DMS79 treated with DMSO at 0.1 percent for 48 hours (cell line): Measurements from ENCODE around the gene C22orf39.

ENCODE experiments used
- DNase-seq: peaks from one replicate; lab custom pipeline; 2025; lab: John Stamatoyannopoulos, UW

C22orf39 gene

DNA sequence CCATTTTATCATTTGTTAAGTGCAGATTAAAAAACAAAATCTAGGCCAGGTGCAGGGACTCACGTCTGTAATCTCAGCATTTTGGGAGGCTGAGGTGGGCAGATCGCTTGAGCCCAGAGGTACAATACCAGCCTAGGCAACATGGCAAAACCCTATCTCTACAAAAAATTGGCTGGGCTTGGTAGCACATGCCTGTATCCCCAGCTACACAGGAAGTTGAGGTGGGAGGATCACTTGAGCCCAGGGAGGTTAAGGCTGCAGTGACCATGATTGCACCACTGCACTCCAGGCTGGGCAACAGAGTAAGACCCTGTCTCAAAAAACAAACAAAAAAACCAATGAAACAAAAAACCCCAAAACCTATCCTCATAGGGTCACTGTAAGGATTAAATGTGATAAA, 48.9 kb downstream of the C22orf39 start:
- no peak for DNase-seq

DNA sequence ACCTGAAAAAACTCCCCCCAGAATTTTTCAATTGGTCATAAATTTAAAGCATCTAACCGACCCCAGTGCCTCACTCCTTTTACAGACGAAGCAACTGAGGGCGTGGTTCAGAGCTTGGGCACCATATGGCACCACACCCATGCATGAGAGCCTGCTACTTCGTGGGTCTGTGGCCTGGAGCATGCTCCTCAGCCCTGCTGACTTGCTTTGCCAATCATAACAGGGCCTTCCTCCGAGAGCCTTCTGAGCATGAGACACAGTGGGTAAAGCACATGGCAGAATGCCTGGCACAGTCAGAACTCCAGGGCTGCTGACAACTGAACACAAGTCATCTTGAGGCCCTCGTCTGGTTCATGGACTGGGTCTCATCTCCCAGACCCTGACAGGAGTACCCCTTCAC, 49.3 kb downstream of the C22orf39 start:
- DNase-seq, result no peak

DNA sequence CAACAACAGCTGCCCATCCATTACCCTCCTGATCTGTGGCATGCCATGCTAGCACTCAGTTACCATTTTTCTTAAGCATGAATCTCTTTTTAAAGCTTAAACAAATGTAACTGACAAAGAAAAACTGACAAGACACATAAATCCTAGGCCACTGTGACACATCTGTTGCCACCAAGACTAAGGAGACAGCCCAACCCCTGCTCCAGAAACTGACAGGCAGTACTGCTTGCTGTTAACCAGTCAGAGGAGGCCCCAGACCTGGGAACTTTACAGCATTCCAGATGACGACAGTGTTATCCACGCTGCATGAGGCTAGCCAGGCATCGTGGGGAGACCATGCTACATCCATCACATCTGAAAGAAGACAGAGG, 49.8 kb downstream of the C22orf39 start:
- DNase-seq, result no peak

DNA sequence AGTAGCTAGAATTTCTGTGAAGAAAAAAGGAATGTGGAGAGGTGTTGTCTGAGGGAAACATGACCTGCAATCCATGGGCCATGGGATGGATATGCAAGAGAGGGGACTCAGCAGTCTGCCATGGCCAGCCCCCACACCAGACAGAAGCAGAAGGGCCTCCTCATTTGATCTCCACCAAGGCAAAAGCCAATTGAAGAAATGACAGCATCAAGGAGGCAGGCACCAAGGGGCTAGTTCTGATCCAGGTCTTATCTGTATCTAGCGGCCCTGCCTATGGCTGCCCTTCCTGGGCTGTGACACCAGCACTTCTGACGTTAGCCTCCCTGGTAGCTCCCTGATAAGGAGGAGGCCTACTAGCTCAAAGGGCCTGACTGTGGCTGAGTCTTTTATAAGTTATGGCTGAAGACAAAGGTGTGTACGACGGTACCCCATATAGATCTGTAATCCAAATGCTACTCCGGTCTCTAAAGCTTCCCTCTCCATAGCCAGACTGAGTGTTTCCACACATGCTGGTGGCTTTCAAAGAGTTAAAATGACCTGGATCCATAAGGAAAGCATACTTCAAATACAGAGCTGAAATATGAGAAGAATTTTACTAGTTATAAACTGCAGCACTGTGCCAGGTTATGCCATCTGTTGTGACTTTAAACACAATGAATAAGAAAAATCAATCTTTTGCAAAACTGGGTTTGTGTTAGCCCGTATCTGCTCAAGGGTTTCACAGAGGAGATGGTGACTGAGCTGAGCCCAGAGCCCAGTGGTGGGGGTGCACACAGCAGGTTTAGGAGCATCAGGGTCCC, 50.4 kb downstream of the C22orf39 start:
- no peak for DNase-seq

DNA sequence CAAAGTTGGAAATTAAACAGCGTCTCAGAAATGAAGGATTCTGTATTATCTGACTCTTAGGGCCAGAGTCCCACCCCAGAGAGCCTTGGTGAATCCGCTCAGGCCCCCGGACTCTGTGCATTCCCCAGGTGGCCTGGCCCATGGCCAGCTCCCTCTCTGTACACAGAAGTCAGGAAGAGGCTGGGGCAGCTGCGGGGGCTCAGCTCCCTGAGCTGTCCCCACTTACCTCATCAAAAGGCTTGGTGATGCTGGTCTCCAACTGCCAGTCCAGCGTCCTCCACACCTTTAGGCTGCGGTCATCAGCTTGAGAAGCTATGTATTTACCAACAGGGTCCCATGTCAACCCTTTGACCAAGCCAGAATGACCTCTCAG, 51.0 kb downstream of the C22orf39 start:
- DNase-seq, result no peak

DNA sequence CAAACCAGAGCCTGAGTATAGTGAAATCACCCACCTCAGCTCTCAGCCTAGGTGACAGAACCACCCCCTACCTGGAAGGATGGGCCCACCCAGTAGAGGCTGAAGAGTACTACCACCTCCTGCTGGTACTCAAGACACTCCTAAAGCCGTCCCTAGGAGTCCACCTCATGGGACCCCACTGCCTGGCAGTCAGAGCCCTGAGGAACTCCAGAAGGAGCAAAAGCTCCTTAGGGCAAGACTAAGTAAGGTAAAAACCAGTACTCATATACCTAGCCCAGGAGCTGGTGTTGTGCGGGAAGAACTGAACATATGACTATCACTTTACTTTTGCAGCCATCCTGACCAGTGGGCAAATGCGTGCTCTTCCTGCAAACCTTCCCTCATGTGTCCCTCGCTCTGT, 52.2 kb downstream of the C22orf39 start:
- no peak for DNase-seq

DNA sequence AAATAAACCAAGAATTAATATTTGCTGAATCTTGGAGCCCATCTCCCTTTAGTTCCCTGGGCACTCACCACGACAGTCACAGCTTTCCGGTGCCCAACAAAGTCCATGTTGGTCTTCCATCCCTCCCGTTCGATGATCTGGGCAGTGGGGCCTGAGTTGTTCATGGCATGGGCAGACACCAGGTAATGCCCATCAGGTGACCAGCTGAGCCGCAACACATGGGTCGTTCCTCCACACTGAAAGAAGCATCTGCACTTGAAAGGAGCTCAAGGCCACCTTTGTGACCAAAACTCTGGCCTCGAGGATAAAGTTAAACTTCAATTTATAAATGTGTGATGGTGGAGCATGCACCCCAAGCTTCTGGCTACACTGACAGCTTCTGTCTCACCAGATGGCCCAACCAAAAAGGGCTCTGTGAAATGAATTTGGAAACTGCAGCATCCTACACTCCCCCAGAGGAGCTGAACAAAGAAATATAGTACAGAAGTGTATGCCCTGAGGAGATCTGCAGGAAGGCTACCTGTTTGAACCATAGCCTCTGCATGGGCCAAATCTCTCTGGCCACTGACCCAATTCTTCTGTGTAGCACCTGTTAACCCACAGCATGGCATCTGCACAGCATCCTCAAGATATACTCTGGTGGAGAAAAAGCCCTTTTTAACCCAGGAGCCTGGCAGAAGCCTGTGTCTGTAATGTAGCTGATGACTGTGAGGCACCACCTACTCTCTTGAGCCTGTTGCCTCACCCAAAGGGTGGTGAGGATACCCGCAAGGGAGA, 53.0 kb downstream of the C22orf39 start:
- no peak for DNase-seq

DNA sequence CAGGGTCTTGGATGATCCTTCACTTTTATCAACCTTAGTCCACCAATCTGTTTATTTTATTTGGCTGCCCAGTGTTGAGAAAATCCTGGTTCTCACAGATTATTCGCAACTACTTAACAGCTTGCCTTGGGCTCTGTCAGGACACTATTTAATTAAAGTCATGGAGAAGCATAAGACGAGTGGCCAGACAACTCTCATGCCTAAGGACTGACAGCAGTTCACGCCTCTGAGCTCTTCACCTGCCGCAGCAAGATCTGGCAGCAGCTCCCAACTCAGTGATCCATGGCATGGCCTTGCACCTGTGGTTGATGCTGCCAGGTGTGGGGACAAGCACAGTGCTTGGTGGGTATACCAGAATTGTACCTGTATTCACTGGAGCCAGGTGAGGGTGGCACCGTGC, 53.8 kb downstream of the C22orf39 start:
- DNase-seq, result no peak
